Stimulated activated CD4-positive, alpha-beta T cell treated with anti-CD3 and anti-CD28 coated beads, Interleukin-15, amount 100 ng/mL, for 48 hours (primary cell): ENCODE results near the gene PTPN5.

Experiments used
- DNase-seq, 2 donors: peaks; one replicate each; pipeline ENCODE4 v3.0.0-alpha.2; 2020; ENCODE audit warnings: low read depth in 2 of 2

PTPN5 gene

GRCh38 chr11:18739685-18740084, 51.9 kb downstream of the PTPN5 start:
- DNase-seq, result no peak

GRCh38 chr11:18737642-18738041, 54.0 kb downstream of the PTPN5 start:
- no peak for DNase-seq

GRCh38 chr11:18736590-18737148, 54.9 kb downstream of the PTPN5 start:
- DNase-seq, result no peak

- no peak for DNase-seq
Measured at GRCh38 chr11:18733202-18733601, 58.4 kb downstream of the PTPN5 start.

GRCh38 chr11:18731949-18732821, 59.4 kb downstream of the PTPN5 start:
- peak in 1 of 2 donors; percentile 50 for DNase-seq

GRCh38 chr11:18731441-18731840, 60.2 kb downstream of the PTPN5 start:
- no peak for DNase-seq

- DNase-seq, result no peak
Measured at GRCh38 chr11:18730020-18730419, 61.6 kb downstream of the PTPN5 start.

GRCh38 chr11:18729426-18729825, 62.2 kb downstream of the PTPN5 start:
- DNase-seq, result no peak

GRCh38 chr11:18728658-18729057, 62.9 kb downstream of the PTPN5 start:
- no peak for DNase-seq

GRCh38 chr11:18727479-18728236, 63.9 kb downstream of the PTPN5 start:
- peak in 1 of 2 donors; percentile 33 for DNase-seq

GRCh38 chr11:18726040-18726439, 65.6 kb downstream of the PTPN5 start, which contains the start of gene IGSF22:
IGSF22 (minus strand) TSS chr11:18726188; CDS start chr11:18724236, 1,952 bp downstream.
- DNase-seq, result no peak

GRCh38 chr11:18723991-18724390, 67.6 kb downstream of the PTPN5 start:
- DNase-seq, result no peak

GRCh38 chr11:18722293-18722637, 69.3 kb downstream of the PTPN5 start:
- DNase-seq, result no peak

- peak in 1 of 2 donors; percentile 30 for DNase-seq
Measured at GRCh38 chr11:18721561-18722292, 69.9 kb downstream of the PTPN5 start.

GRCh38 chr11:18720808-18721560, 70.6 kb downstream of the PTPN5 start:
- DNase-seq, result peak; percentile 53 to 79

- DNase-seq, result no peak
Measured at GRCh38 chr11:18720091-18720807, 71.3 kb downstream of the PTPN5 start.

GRCh38 chr11:18715476-18715875, 76.1 kb downstream of the PTPN5 start:
- DNase-seq, result no peak

- DNase-seq, result no peak
Measured at GRCh38 chr11:18714443-18714780, 77.2 kb downstream of the PTPN5 start.

GRCh38 chr11:18713646-18714442, 77.8 kb downstream of the PTPN5 start:
- no peak for DNase-seq

- no peak for DNase-seq
Measured at GRCh38 chr11:18710545-18710944, 81.1 kb downstream of the PTPN5 start.
